AG04449 (cell line): ENCODE data around the gene AIMP2.
"Not testable (repeated sequence)": the region's sequence is repeated elsewhere in the genome, so short reads cannot be mapped to it uniquely, and the experiment has no call there.

Source experiments
- CTCF ChIA-PET: fragments of 350-600 bp; formaldehyde crosslinking; extraction: SDS; loops from one replicate; lab custom pipeline; 2021; ENCODE audit warnings: antibody characterized with exemption; lab: Yijun Ruan, JAX
- POLR2A ChIA-PET: fragments of 400-600, 350-600 bp; formaldehyde crosslinking; extraction: SDS; loops from one replicate; lab custom pipeline; 2020; ENCODE audit warnings: antibody characterized with exemption, inconsistent platforms; lab: Yijun Ruan, JAX
- DNase-seq: peaks from one replicate; pipeline ENCODE4 v3.0.0-alpha.2; 2010; ENCODE audit warnings: low read depth, low spot score
- H3K4me3 ChIP-seq: 2 replicates; pipeline ENCODE4 v1.5.1; 2011; ENCODE audit warnings: low read depth, mild to moderate bottlenecking, control low read depth, low read length
- CTCF ChIP-seq: IDR thresholded peaks from one replicate; pipeline ENCODE4 v1.5.1; 2011; ENCODE audit warnings: mild to moderate bottlenecking, moderate library complexity, low read length, control low read depth, inconsistent platforms; ENCODE audit not compliant: insufficient read depth; ENCODE audit errors: missing control alignments

Gene AIMP2

GRCh38 chr7:6035165-6035564 lies 26.1 kb downstream of the AIMP2 start:
- CTCF ChIA-PET = no interaction called here
- DNase-seq = no peak
- H3K4me3 ChIP-seq = no peak overlapping the region
- TF ChIP-seq CTCF = no peak
- POLR2A ChIA-PET = no interaction called here

- H3K4me3 ChIP-seq = no peak overlapping the region
- DNase-seq = no peak
- ChIA-PET CTCF (no interaction called here), POLR2A (no interaction called here)
- TF ChIP-seq CTCF = no peak
Measured at GRCh38 chr7:6035686-6036085, 26.6 kb downstream of the AIMP2 start.

- ChIA-PET CTCF (interaction anchor here (1.1 kb wide), 1 partner anchor 11 kb away, joined by 4 read pairs; no protein-coding TSS in a partner anchor), POLR2A (no interaction called here)
- no peak overlapping the region for H3K4me3 ChIP-seq
- no peak for TF ChIP-seq CTCF
- DNase-seq = no peak
Measured at GRCh38 chr7:6049780-6050179, 40.7 kb downstream of the AIMP2 start.

- CTCF ChIA-PET, H3K4me3 ChIP-seq, DNase-seq: not testable (repeated sequence)
- POLR2A ChIA-PET = interaction anchor here (0.5 kb wide), 1 partner anchor 14 kb away, joined by 3 read pairs; no protein-coding TSS in a partner anchor
Measured at GRCh38 chr7:6051185-6051584, 42.1 kb downstream of the AIMP2 start.

- DNase-seq = no peak
- POLR2A ChIA-PET = no interaction called here
- peak overlapping the region; percentile 6; the same call in 1 of the 2 replicates for H3K4me3 ChIP-seq
- TF ChIP-seq CTCF = no peak
- CTCF ChIA-PET = interaction anchor here (1.2 to 1.7 kb wide), 3 partner anchors 59 to 293 kb away, joined by 3 to 5 read pairs (median 4); no protein-coding TSS in a partner anchor
Measured at GRCh38 chr7:6056616-6057015, 47.5 kb downstream of the AIMP2 start.

- ChIA-PET POLR2A (interaction anchor here (0.7 to 0.8 kb wide), 2 partner anchors 39 to 49 kb away, joined by 3 to 9 read pairs; no protein-coding TSS in a partner anchor), CTCF (interaction anchor here (1.2 to 1.7 kb wide), 3 partner anchors 60 to 292 kb away, joined by 3 to 5 read pairs (median 4); no protein-coding TSS in a partner anchor)
- no peak for TF ChIP-seq CTCF
- no peak for DNase-seq
- peak overlapping the region; percentile 86 for H3K4me3 ChIP-seq
Measured at GRCh38 chr7:6057316-6058129, 48.5 kb downstream of the AIMP2 start.

- POLR2A ChIA-PET = not testable (repeated sequence)
Measured at GRCh38 chr7:6059941-6060340, 50.9 kb downstream of the AIMP2 start.

More at GRCh38 chr7:6059941-6060340, 50.9 kb downstream of the AIMP2 start:
- H3K4me3 ChIP-seq, CTCF ChIA-PET, DNase-seq: not testable (repeated sequence)
